Activated CD4-positive, alpha-beta T cell treated with anti-CD3 and anti-CD28 coated beads, Interleukin-2, amount 10 ng/mL, durations not matched to agents 24 days and 14 days (primary cell): ENCODE measurements around the gene C1QB. TPM values are rescaled to one million over a fixed set of nuclear protein-coding genes. Genes with fewer than 3 reads are reported as not detected.

ENCODE experiments used
- DNase-seq: peaks from one replicate; pipeline ENCODE4 v3.0.0; 2022
- H3K27ac Mint-ChIP-seq: one replicate; pipeline ENCODE4 v1.8.0; 2022; ENCODE audit warnings: mild to moderate bottlenecking, mixed read lengths
- H3K27me3 Mint-ChIP-seq: one replicate; pipeline ENCODE4 v1.8.0; 2022; ENCODE audit warnings: mixed read lengths
- H3K36me3 Mint-ChIP-seq: one replicate; pipeline ENCODE4 v1.8.0; 2022; ENCODE audit warnings: low read depth, mild to moderate bottlenecking, mixed read lengths
- H3K4me1 Mint-ChIP-seq: one replicate; pipeline ENCODE4 v1.8.0; 2021; ENCODE audit warnings: mixed read lengths
- H3K4me3 Mint-ChIP-seq: one replicate; pipeline ENCODE4 v1.8.0; 2022; ENCODE audit warnings: mild to moderate bottlenecking, moderate library complexity, mixed read lengths
- H3K9me3 Mint-ChIP-seq: one replicate; pipeline ENCODE4 v1.8.0; 2021; ENCODE audit warnings: mixed read lengths
- intact Hi-C: fragments of 100-400 bp; cut with micrococcal nuclease; formaldehyde crosslinking; loops from one replicate; pipeline ENCODE4 v1.15.1; 2023
- total RNA-seq: library from RNA; stranded (reverse); gene quantifications from 2 replicates; pipeline ENCODE4 v1.2.3, GENCODE V29; 2022

C1QB gene
- not detected in 2 replicates for total RNA-seq

GRCh38 chr1:22652881-22653316 lies at the start of gene C1QB:
Gene C1QB (plus strand): TSS chr1:22653236. CDS start chr1:22659463, 6,227 bp downstream.
- intact Hi-C loops, result no loop called here
- Mint-ChIP-seq H3K27me3 (no peaks in the 10 kb centered on the region), H3K4me3 (no peak within 1 kb of the TSS), H3K27ac (no peak within 1 kb of the TSS), H3K9me3 (no peaks in the 10 kb centered on the region), H3K4me1 (no peaks in the 10 kb centered on the region), H3K36me3 (no peaks in the 10 kb centered on the region)
- DNase-seq, result no peak

- Mint-ChIP-seq H3K36me3 (no peaks in the 10 kb centered on the region), H3K4me3 (no peak overlapping the region), H3K4me1 (no peaks in the 10 kb centered on the region), H3K27me3 (peaks cover 9% of the 10 kb centered on the region), H3K27ac (no peak overlapping the region), H3K9me3 (no peaks in the 10 kb centered on the region)
- intact Hi-C loops, result no loop called here
- no peak for DNase-seq
These were observed 46.9 kb upstream of the C1QB start for GRCh38 chr1:22606161-22606560.

- H3K27me3 Mint-ChIP-seq, result peaks cover 9% of the 10 kb centered on the region
- no peak overlapping the region for H3K27ac Mint-ChIP-seq
- no peaks in the 10 kb centered on the region for H3K9me3 Mint-ChIP-seq
- no peak for DNase-seq
- intact Hi-C loops, result no loop called here
- H3K36me3 Mint-ChIP-seq, result no peaks in the 10 kb centered on the region
- H3K4me1 Mint-ChIP-seq, result no peaks in the 10 kb centered on the region
- H3K4me3 Mint-ChIP-seq, result no peak overlapping the region
These were observed 45.9 kb upstream of the C1QB start for GRCh38 chr1:22607154-22607553.

- H3K4me3 Mint-ChIP-seq, result no peak overlapping the region
- intact Hi-C loops, result no loop called here
- no peaks in the 10 kb centered on the region for H3K9me3 Mint-ChIP-seq
- no peaks in the 10 kb centered on the region for H3K4me1 Mint-ChIP-seq
- no peak for DNase-seq
- peaks cover 9% of the 10 kb centered on the region for H3K27me3 Mint-ChIP-seq
- H3K27ac Mint-ChIP-seq, result no peak overlapping the region
- H3K36me3 Mint-ChIP-seq, result no peaks in the 10 kb centered on the region
These were observed 44.7 kb upstream of the C1QB start for GRCh38 chr1:22608361-22608760.

GRCh38 chr1:22609291-22609690 lies 43.7 kb upstream of the C1QB start:
- no peak overlapping the region for H3K4me3 Mint-ChIP-seq
- no peaks in the 10 kb centered on the region for H3K36me3 Mint-ChIP-seq
- H3K4me1 Mint-ChIP-seq, result no peaks in the 10 kb centered on the region
- DNase-seq, result no peak
- H3K27ac Mint-ChIP-seq, result no peak overlapping the region
- intact Hi-C loops, result no loop called here
- peaks cover 9% of the 10 kb centered on the region for H3K27me3 Mint-ChIP-seq
- no peaks in the 10 kb centered on the region for H3K9me3 Mint-ChIP-seq

- DNase-seq, result peak; percentile 81
- intact Hi-C loops, result no loop called here
- no peaks in the 10 kb centered on the region for H3K36me3 Mint-ChIP-seq
- H3K27ac Mint-ChIP-seq, result no peak overlapping the region
- H3K9me3 Mint-ChIP-seq, result no peaks in the 10 kb centered on the region
- no peak overlapping the region for H3K4me3 Mint-ChIP-seq
- H3K27me3 Mint-ChIP-seq, result peaks cover 8% of the 10 kb centered on the region
- H3K4me1 Mint-ChIP-seq, result no peaks in the 10 kb centered on the region
These were observed 41.5 kb upstream of the C1QB start for GRCh38 chr1:22611530-22611947.

GRCh38 chr1:22612671-22613571 lies 40.1 kb upstream of the C1QB start:
- no peak overlapping the region for H3K27ac Mint-ChIP-seq
- H3K36me3 Mint-ChIP-seq, result no peaks in the 10 kb centered on the region
- no peaks in the 10 kb centered on the region for H3K4me1 Mint-ChIP-seq
- no peak overlapping the region for H3K4me3 Mint-ChIP-seq
- intact Hi-C loops, result no loop called here
- peaks cover 7% of the 10 kb centered on the region for H3K27me3 Mint-ChIP-seq
- no peaks in the 10 kb centered on the region for H3K9me3 Mint-ChIP-seq
- no peak for DNase-seq

- no peak overlapping the region for H3K27ac Mint-ChIP-seq
These were observed 39.5 kb upstream of the C1QB start for GRCh38 chr1:22613572-22613918.

GRCh38 chr1:22613951-22614350 lies 39.1 kb upstream of the C1QB start:
- Mint-ChIP-seq H3K36me3 (no peaks in the 10 kb centered on the region), H3K4me1 (no peaks in the 10 kb centered on the region), H3K27ac (no peak overlapping the region), H3K27me3 (peaks cover 1% of the 10 kb centered on the region), H3K4me3 (no peak overlapping the region), H3K9me3 (no peaks in the 10 kb centered on the region)
- no peak for DNase-seq
- intact Hi-C loops, result no loop called here

More at GRCh38 chr1:22613572-22613918, 39.5 kb upstream of the C1QB start:
- Mint-ChIP-seq H3K9me3 (no peaks in the 10 kb centered on the region), H3K4me3 (no peak overlapping the region), H3K36me3 (no peaks in the 10 kb centered on the region), H3K27me3 (peaks cover 3% of the 10 kb centered on the region), H3K4me1 (no peaks in the 10 kb centered on the region)
- DNase-seq, result no peak
- intact Hi-C loops, result no loop called here

GRCh38 chr1:22615886-22616285 lies 37.1 kb upstream of the C1QB start:
- no peaks in the 10 kb centered on the region for H3K36me3 Mint-ChIP-seq
- no peaks in the 10 kb centered on the region for H3K4me1 Mint-ChIP-seq

GRCh38 chr1:22616571-22616970 lies 36.5 kb upstream of the C1QB start:
- DNase-seq, result no peak
- no peaks in the 10 kb centered on the region for H3K4me1 Mint-ChIP-seq
- no peaks in the 10 kb centered on the region for H3K9me3 Mint-ChIP-seq
- H3K4me3 Mint-ChIP-seq, result no peak overlapping the region
- no peaks in the 10 kb centered on the region for H3K36me3 Mint-ChIP-seq
- no peak overlapping the region for H3K27ac Mint-ChIP-seq
- no peaks in the 10 kb centered on the region for H3K27me3 Mint-ChIP-seq
- intact Hi-C loops, result no loop called here

More at GRCh38 chr1:22615886-22616285, 37.1 kb upstream of the C1QB start:
- intact Hi-C loops, result no loop called here
- peaks cover under 1% of the 10 kb centered on the region for H3K27me3 Mint-ChIP-seq
- no peak overlapping the region for H3K27ac Mint-ChIP-seq
- no peak for DNase-seq
- no peaks in the 10 kb centered on the region for H3K9me3 Mint-ChIP-seq
- H3K4me3 Mint-ChIP-seq, result no peak overlapping the region

GRCh38 chr1:22618056-22618455 lies 35.0 kb upstream of the C1QB start:
- intact Hi-C loops, result no loop called here
- no peaks in the 10 kb centered on the region for H3K36me3 Mint-ChIP-seq
- H3K27ac Mint-ChIP-seq, result no peak overlapping the region
- H3K9me3 Mint-ChIP-seq, result no peaks in the 10 kb centered on the region
- DNase-seq, result no peak
- no peak overlapping the region for H3K4me3 Mint-ChIP-seq
- H3K4me1 Mint-ChIP-seq, result no peaks in the 10 kb centered on the region
- H3K27me3 Mint-ChIP-seq, result no peaks in the 10 kb centered on the region

- Mint-ChIP-seq H3K36me3 (no peaks in the 10 kb centered on the region), H3K27ac (no peak overlapping the region), H3K27me3 (no peaks in the 10 kb centered on the region), H3K4me3 (no peak overlapping the region), H3K9me3 (no peaks in the 10 kb centered on the region), H3K4me1 (no peaks in the 10 kb centered on the region)
- DNase-seq, result no peak
- intact Hi-C loops, result no loop called here
These were observed 33.8 kb upstream of the C1QB start for GRCh38 chr1:22619252-22619651.

- DNase-seq, result no peak
- Mint-ChIP-seq H3K27me3 (no peaks in the 10 kb centered on the region), H3K9me3 (no peaks in the 10 kb centered on the region), H3K4me3 (no peak overlapping the region), H3K4me1 (no peaks in the 10 kb centered on the region), H3K36me3 (no peaks in the 10 kb centered on the region), H3K27ac (no peak overlapping the region)
- intact Hi-C loops, result no loop called here
These were observed 33.2 kb upstream of the C1QB start for GRCh38 chr1:22619798-22620197.

- no peak overlapping the region for H3K4me3 Mint-ChIP-seq
These were observed 31.3 kb upstream of the C1QB start for GRCh38 chr1:22621761-22622160.

More at GRCh38 chr1:22621761-22622160, 31.3 kb upstream of the C1QB start:
- Mint-ChIP-seq H3K36me3 (no peaks in the 10 kb centered on the region), H3K9me3 (no peaks in the 10 kb centered on the region), H3K27me3 (peaks cover 2% of the 10 kb centered on the region), H3K4me1 (no peaks in the 10 kb centered on the region), H3K27ac (no peak overlapping the region)
- DNase-seq, result no peak
- intact Hi-C loops, result no loop called here
